Smooth muscle cell (in vitro differentiated cells): ENCODE results near the gene ATF7IP. TPM values are rescaled to one million over a fixed set of nuclear protein-coding genes. Genes with fewer than 3 reads are reported as not detected.

Experiments
- DNase-seq: peaks from one replicate; lab custom pipeline; 2025; ENCODE audit not compliant: unreplicated experiment; lab: John Stamatoyannopoulos, UW
- H2AFZ ChIP-seq: fragments of 200-600 bp; sonication (generic); 2 replicates; pipeline ENCODE4 v1.6.0; 2016; ENCODE audit warnings: antibody characterized with exemption, low read depth, mild to moderate bottlenecking
- H3F3A ChIP-seq: fragments of 200-600 bp; sonication (generic); 2 replicates; pipeline ENCODE4 v1.6.0; 2017; ENCODE audit warnings: antibody characterized with exemption, low read depth
- H3K27ac ChIP-seq: fragments of 200-600 bp; sonication (generic); 2 replicates; pipeline ENCODE4 v1.5.1; 2016; ENCODE audit warnings: low read depth, mild to moderate bottlenecking
- H3K27me3 ChIP-seq: fragments of 200-600 bp; sonication (generic); 2 replicates; pipeline ENCODE4 v1.6.1; 2016; ENCODE audit warnings: low read depth, mild to moderate bottlenecking
- H3K36me3 ChIP-seq: fragments of 200-600 bp; sonication (generic); 2 replicates; pipeline ENCODE4 v1.5.1; 2016; ENCODE audit warnings: low read depth
- H3K4me1 ChIP-seq: fragments of 200-600 bp; sonication (generic); 2 replicates; pipeline ENCODE4 v1.5.1; 2016; ENCODE audit warnings: low read depth
- H3K4me2 ChIP-seq: fragments of 200-600 bp; sonication (generic); 2 replicates; pipeline ENCODE4 v1.6.0; 2016; ENCODE audit warnings: mild to moderate bottlenecking
- H3K4me3 ChIP-seq: fragments of 200-600 bp; sonication (generic); 2 replicates; pipeline ENCODE4 v1.5.1; 2016; ENCODE audit warnings: mild to moderate bottlenecking
- H3K79me2 ChIP-seq: fragments of 200-600 bp; sonication (generic); 2 replicates; pipeline ENCODE4 v1.6.0; 2016; ENCODE audit warnings: low read depth, mild to moderate bottlenecking
- H3K9ac ChIP-seq: fragments of 200-600 bp; sonication (generic); 2 replicates; pipeline ENCODE4 v1.6.0; 2016; ENCODE audit warnings: low read depth
- H3K9me3 ChIP-seq: fragments of 200-600 bp; sonication (generic); replicated peaks from 2 replicates; pipeline ENCODE4 v1.5.1; 2016; ENCODE audit warnings: low read depth
- H4K20me1 ChIP-seq: fragments of 200-600 bp; sonication (generic); 2 replicates; pipeline ENCODE4 v1.6.0; 2016; ENCODE audit warnings: low read depth
- CTCF ChIP-seq: fragments of 200-600 bp; sonication (generic); IDR thresholded peaks from 2 replicates; pipeline ENCODE4 v1.5.1; 2017; ENCODE audit warnings: borderline replicate concordance, mild to moderate bottlenecking, antibody characterized with exemption; ENCODE audit not compliant: insufficient read depth, poor library complexity, severe bottlenecking
- WGBS: methylation state at CpG from one replicate; pipeline ENCODE4 v1.1.7; 2016; ENCODE audit warnings: low lambda C conversion rate; 5-methylcytosine and 5-hydroxymethylcytosine counted together
- polyA plus RNA-seq: library from polyadenylated mRNA; unstranded; fragments of >200 nt; fragmentation: Nextera tagmentation; extraction: Ambion mirVana; gene quantifications from 2 replicates; pipeline ENCODE4 v1.2.1, GENCODE V29; 2016
- total RNA-seq: library from RNA; depleted of rRNA; stranded (reverse); fragments of >200 nt; gene quantifications from 2 replicates; pipeline ENCODE4 v1.2.3, GENCODE V29; 2014

ATF7IP gene
- total and polyA plus RNA-seq, 2 experiments from 2014 or later, result 27.5 to 66.8 TPM

GRCh38 chr12:14481201-14481600, 115.7 kb downstream of the ATF7IP start:
- H3K9ac ChIP-seq, result no peak overlapping the region
- H3F3A ChIP-seq, result no peaks in the 10 kb centered on the region
- H3K9me3 ChIP-seq, result no peaks in the 10 kb centered on the region
- H3K27me3 ChIP-seq, result no peaks in the 10 kb centered on the region
- no peak overlapping the region for H2AFZ ChIP-seq
- H3K27ac ChIP-seq, result no peak overlapping the region
- H3K36me3 ChIP-seq, result peaks cover 37% of the 10 kb centered on the region
- no peak overlapping the region for H3K4me3 ChIP-seq
- no peaks in the 10 kb centered on the region for H3K4me1 ChIP-seq
- TF ChIP-seq CTCF, result no peak
- no peak overlapping the region for H3K4me2 ChIP-seq
- DNase-seq, result no peak
- peaks cover 8% of the 10 kb centered on the region for H4K20me1 ChIP-seq
- peaks cover 24% of the 10 kb centered on the region for H3K79me2 ChIP-seq

DNA sequence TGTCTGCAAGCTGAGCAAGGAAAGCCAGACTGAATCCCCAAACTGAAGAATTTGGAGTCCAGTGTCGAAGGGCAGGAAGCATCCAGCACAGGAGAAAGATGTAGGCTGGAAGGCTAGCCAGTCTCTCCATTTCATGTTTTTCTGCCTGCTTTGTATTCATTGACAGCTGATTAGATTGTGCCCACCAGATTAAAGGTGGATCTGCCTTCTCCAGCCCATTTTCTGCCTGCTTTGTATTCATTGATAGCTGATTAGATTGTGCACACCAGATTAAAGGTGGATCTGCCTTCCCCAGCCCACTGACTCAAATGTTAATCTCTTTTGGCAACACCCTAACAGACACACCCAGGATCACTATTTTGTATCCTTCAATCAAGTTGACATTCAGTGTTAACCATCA, 116.9 kb downstream of the ATF7IP start:
- Histone ChIP-seq H3K27me3 (no peaks in the 10 kb centered on the region), H3K9me3 (no peaks in the 10 kb centered on the region), H4K20me1 (peaks cover 8% of the 10 kb centered on the region), H2AFZ (no peak overlapping the region), H3K79me2 (peaks cover 13% of the 10 kb centered on the region), H3K36me3 (peaks cover 36% of the 10 kb centered on the region), H3K4me2 (no peak overlapping the region), H3K27ac (no peak overlapping the region), H3K4me3 (no peak overlapping the region), H3F3A (no peaks in the 10 kb centered on the region), H3K4me1 (no peaks in the 10 kb centered on the region), H3K9ac (no peak overlapping the region)
- WGBS, result 100% methylated on average over 1 of the region's 1 CpG
- no peak for DNase-seq
- TF ChIP-seq CTCF, result no peak

DNA sequence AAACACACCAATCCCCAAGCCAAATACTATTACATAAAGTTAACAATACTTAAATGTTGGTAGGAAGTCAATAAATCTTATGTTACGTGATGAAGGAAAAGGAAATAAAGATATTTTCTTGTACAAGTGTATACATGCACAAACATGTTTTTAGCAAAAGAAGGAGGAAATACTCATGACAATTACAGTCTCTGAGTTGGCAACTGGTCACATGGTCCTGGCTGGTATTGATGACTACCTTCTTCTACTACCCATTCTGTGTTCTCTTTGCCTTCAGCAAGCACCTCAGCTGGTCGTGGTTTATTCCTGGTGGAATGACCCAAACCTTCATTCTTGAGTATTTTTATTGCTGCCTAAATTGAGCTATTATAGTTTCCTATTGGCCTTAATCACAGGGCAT, 117.4 kb downstream of the ATF7IP start:
- Histone ChIP-seq H2AFZ (no peak overlapping the region), H3K9ac (no peak overlapping the region), H3K36me3 (peaks cover 31% of the 10 kb centered on the region)

More for the DNA sequence above, 117.4 kb downstream of the ATF7IP start:
- H3F3A ChIP-seq, result no peaks in the 10 kb centered on the region
- H3K79me2 ChIP-seq, result peaks cover 8% of the 10 kb centered on the region
- H3K4me1 ChIP-seq, result no peaks in the 10 kb centered on the region
- 100% methylated on average over 2 of the region's 2 CpGs for WGBS
- no peak overlapping the region for H3K4me2 ChIP-seq
- H3K27ac ChIP-seq, result no peak overlapping the region
- no peak for DNase-seq
- TF ChIP-seq CTCF, result no peak
- no peaks in the 10 kb centered on the region for H3K27me3 ChIP-seq
- H3K4me3 ChIP-seq, result no peak overlapping the region
- H4K20me1 ChIP-seq, result peaks cover 8% of the 10 kb centered on the region
- H3K9me3 ChIP-seq, result no peaks in the 10 kb centered on the region
